ENCODE data around the gene ALOX15B.

Gene ALOX15B

DNA sequence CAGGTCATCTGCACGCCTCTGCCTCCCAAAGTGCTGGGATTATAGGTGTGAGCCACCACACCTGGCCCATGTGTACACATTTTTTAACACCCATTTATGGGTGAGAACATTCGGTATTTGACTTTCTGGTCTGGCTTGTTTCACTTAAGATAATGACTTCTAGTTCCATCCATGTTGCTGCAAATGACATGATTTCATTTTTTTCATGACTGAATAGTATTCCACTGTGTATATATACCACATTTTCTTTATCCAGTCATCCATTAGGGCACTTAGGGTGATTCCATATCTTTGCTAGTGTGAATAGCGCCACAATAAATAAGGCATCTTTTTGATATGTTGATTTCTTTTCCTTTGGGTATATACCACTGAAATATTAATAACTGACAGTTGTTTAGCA lies 43.0 kb downstream of the ALOX15B start:
- H3K4me3 ChIP-seq (replicated peaks in 1 of 2; ENCODE audit: low read depth in 2 of 2, low read length in 2 of 2): no peak overlapping the region
- no peak for DNase-seq (ENCODE audit: low read depth in 2 of 2)
- TF ChIP-seq, protein P1, sequence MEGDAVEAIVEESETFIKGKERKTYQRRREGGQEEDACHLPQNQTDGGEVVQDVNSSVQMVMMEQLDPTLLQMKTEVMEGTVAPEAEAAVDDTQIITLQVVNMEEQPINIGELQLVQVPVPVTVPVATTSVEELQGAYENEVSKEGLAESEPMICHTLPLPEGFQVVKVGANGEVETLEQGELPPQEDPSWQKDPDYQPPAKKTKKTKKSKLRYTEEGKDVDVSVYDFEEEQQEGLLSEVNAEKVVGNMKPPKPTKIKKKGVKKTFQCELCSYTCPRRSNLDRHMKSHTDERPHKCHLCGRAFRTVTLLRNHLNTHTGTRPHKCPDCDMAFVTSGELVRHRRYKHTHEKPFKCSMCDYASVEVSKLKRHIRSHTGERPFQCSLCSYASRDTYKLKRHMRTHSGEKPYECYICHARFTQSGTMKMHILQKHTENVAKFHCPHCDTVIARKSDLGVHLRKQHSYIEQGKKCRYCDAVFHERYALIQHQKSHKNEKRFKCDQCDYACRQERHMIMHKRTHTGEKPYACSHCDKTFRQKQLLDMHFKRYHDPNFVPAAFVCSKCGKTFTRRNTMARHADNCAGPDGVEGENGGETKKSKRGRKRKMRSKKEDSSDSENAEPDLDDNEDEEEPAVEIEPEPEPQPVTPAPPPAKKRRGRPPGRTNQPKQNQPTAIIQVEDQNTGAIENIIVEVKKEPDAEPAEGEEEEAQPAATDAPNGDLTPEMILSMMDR (IDR thresholded peaks at IDR 0.05; ENCODE audit: low read depth, low read length): no peak

- H3K4me3 ChIP-seq (replicated peaks in 1 of 2; ENCODE audit: low read depth in 2 of 2, low read length in 2 of 2): no peak overlapping the region
- no peak for DNase-seq (ENCODE audit: low read depth in 2 of 2)
- TF ChIP-seq, protein P1 (IDR thresholded peaks at IDR 0.05; ENCODE audit: low read depth, low read length): no peak
Measured at GRCh38 chr17:8082292-8082691, 43.4 kb downstream of the ALOX15B start.

GRCh38 chr17:8084250-8084649 lies 45.4 kb downstream of the ALOX15B start:
- DNase-seq (ENCODE audit: low read depth in 2 of 2): no peak
- H3K4me3 ChIP-seq (replicated peaks in 1 of 2; ENCODE audit: low read depth in 2 of 2, low read length in 2 of 2): no peak overlapping the region
- TF ChIP-seq, protein P1 (IDR thresholded peaks at IDR 0.05; ENCODE audit: low read depth, low read length): no peak

DNA sequence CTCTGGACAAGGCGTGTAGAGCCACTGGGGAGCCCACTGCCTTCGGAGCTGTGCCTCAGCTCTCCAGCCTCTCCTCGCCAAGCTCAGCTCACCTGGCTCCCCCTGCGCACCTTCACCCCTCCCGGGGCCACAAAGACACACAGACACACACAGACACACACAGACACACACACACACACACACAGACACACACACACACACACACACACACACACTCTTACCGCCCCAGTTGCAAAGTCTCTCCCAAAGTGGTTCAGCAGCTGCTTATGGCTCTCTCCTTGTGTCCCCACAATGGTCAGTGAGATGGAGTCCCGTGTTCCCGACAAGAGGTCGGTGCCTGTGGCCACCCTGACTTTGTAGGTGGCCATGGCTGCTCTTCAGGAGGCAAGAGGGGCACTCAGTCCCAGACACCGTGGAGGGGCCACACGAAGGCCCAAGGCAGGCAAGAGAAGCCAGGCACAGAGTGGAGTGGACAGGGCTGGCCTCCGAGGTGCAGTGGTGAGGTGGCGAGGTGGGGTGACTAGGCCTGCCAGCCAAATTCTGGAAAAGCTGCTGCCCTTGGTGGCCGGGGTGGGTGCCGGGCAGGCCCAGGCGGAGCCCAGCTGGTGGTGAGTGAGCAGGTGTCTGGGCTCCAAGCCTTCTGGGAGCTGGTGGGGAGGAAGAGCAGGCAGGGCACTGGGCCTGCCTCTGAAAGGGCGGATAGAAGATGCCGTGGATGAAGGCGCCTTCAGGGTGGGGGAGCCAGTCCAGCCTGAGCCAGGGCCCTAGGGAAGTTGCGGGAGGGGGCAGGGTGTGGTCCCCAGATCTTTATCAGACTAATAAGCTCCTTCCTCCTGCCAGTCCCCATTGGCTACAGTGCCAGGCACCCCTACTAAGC lies 48.5 kb downstream of the ALOX15B start, which contains the start of gene ALOX12B:
Gene ALOX12B, minus strand, starts transcription at position 642 of the 877 bp plus-strand sequence. Its CDS starts 274 bp downstream, at position 368.
- no peak for DNase-seq (ENCODE audit: low read depth in 2 of 2)
- TF ChIP-seq, protein P1 (IDR thresholded peaks at IDR 0.05; ENCODE audit: low read depth, low read length): no peak
- H3K4me3 ChIP-seq (replicated peaks in 1 of 2; ENCODE audit: low read depth in 2 of 2, low read length in 2 of 2): no peak within 1 kb of the TSS

DNA sequence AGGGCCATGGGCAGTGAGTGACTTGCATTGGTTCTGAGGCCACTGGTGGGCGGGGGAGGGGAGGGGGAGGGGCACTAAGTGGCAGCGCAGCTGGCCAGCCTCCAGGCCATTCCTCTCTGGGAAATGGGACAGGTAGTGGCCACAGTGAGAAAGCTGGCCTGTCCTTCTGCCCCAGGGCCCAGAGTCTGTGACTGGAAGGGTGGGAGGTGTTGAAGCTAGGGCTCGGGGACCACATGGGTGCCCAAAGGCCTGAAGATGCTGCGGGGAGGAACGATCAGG lies 49.0 kb downstream of the ALOX15B start:
- TF ChIP-seq, protein P1 (IDR thresholded peaks at IDR 0.05; ENCODE audit: low read depth, low read length): no peak
- DNase-seq (ENCODE audit: low read depth in 2 of 2): no peak
- no peak overlapping the region for H3K4me3 ChIP-seq (replicated peaks in 1 of 2; ENCODE audit: low read depth in 2 of 2, low read length in 2 of 2)

DNA sequence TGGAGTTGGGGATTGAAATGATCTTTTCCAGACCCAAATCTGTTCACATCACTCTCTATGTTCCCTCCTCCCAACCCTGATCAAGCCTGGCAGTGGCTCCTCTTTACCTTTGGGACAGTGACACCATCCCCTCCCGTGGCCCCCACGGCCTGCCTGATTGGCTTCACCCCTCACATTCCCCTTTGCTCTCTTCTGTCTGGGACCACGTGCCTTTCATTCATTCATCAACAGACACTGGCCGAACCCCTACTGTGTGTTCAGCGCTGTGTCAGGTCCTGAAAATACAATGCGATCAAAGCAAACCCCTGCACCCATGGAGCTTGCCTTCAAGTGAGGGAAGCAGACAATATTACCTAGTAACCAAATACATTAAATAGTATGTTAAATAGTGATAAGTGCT lies 50.9 kb downstream of the ALOX15B start:
- TF ChIP-seq, protein P1 (IDR thresholded peaks at IDR 0.05; ENCODE audit: low read depth, low read length): no peak
- no peak overlapping the region for H3K4me3 ChIP-seq (replicated peaks in 1 of 2; ENCODE audit: low read depth in 2 of 2, low read length in 2 of 2)
- DNase-seq (ENCODE audit: low read depth in 2 of 2): no peak

Measured in cardiac fibroblast (primary cell).